Activated CD4-positive, alpha-beta T cell treated with anti-CD3 and anti-CD28 coated beads, Interleukin-2, amount 10 ng/mL, durations not matched to agents 7 days and 5 days (primary cell): ENCODE data around the gene CD38. TPM values are rescaled to one million over a fixed set of nuclear protein-coding genes. Genes with fewer than 3 reads are reported as not detected.

Experiments
- CTCF ChIA-PET: fragments of 350-600 bp; sonication (Branson Sonifier 250); formaldehyde crosslinking; loops from one replicate; lab custom pipeline; 2021; ENCODE audit warnings: antibody characterized with exemption; lab: Charles Lee
- POLR2A ChIA-PET: fragments of 350-600 bp; sonication (Branson Sonifier 250); formaldehyde crosslinking; loops from one replicate; lab custom pipeline; 2021; ENCODE audit warnings: antibody characterized with exemption; lab: Charles Lee
- DNase-seq: peaks from one replicate; pipeline ENCODE4 v3.0.0-alpha.2; 2020
- H3K27ac Mint-ChIP-seq: one replicate; pipeline ENCODE4 v1.8.0; 2021; ENCODE audit warnings: mild to moderate bottlenecking, moderate library complexity, mixed read lengths
- H3K27me3 Mint-ChIP-seq: one replicate; pipeline ENCODE4 v1.8.0; 2021; ENCODE audit warnings: mixed read lengths
- H3K36me3 Mint-ChIP-seq: one replicate; pipeline ENCODE4 v1.8.0; 2021; ENCODE audit warnings: low read depth, mixed read lengths
- H3K4me1 Mint-ChIP-seq: one replicate; pipeline ENCODE4 v1.8.0; 2021; ENCODE audit warnings: mixed read lengths
- H3K4me3 Mint-ChIP-seq: one replicate; pipeline ENCODE4 v1.8.0; 2021; ENCODE audit warnings: mild to moderate bottlenecking, moderate library complexity, mixed read lengths
- H3K9me3 Mint-ChIP-seq: one replicate; pipeline ENCODE4 v1.8.0; 2021; ENCODE audit warnings: mixed read lengths
- total RNA-seq, 2 experiments: library from RNA; stranded (reverse); gene quantifications; one replicate each; pipeline ENCODE4 v1.2.3, GENCODE V29; 2021

The CD38 gene
- total RNA-seq, 2 experiments from 2014 or later, result 87.4 to 95.3 TPM

DNA sequence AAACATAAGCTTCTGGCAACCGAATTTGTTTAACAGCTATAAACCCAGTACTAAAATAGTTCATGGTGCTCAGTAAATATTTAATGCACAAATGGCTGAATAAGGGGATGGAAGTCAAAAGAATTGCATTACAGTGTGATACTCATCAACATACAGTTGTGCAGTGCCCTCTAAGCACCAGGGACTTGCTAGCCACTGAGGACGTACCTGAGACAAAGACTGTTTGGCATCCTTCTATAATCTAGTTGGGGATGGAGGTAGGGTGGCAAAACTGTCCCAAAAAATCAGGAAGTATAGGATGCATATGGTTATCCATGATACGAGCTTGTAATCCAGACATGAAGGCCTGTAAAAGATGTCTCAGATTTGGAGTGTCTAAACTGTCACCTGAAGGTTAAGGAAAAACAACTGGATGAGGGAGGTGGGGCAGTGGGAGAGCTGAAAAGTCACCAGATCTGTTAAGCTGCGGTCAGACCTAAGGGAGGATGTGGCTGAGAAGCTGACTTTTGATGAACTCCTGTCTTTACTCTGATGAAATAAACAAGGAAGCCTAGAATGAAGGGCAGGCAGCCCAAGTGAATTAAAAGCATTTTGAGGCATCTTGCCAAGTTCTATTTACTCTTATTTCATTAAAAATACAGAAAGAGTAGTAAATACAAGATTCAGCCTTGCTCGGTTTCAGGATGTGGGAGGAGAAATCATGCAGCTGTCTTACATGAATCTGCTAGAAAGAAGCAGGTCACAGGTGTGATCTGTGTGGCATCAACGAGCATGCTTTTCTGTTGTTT is 12.0 kb upstream of the CD38 start:
- Mint-ChIP-seq H3K4me3 (peak overlapping the region; percentile 49), H3K36me3 (peaks cover 22% of the 10 kb centered on the region), H3K27me3 (no peaks in the 10 kb centered on the region), H3K9me3 (peaks cover 12% of the 10 kb centered on the region), H3K27ac (peak overlapping the region; percentile 95), H3K4me1 (peaks cover 78% of the 10 kb centered on the region)
- DNase-seq, result peak; percentile 83
- ChIA-PET CTCF (interaction anchor here (0.6 to 10.0 kb wide), 8 partner anchors 9 to 660 kb away, joined by 3 to 86 read pairs (median 3); no protein-coding TSS in a partner anchor), POLR2A (no interaction called here)

- Mint-ChIP-seq H3K27ac (peak overlapping the region; percentile 95), H3K36me3 (peaks cover 22% of the 10 kb centered on the region), H3K27me3 (no peaks in the 10 kb centered on the region), H3K4me3 (peak overlapping the region; percentile 27), H3K4me1 (peaks cover 79% of the 10 kb centered on the region), H3K9me3 (peaks cover 12% of the 10 kb centered on the region)
- POLR2A ChIA-PET, result no interaction called here
- no peak for DNase-seq
- CTCF ChIA-PET, result interaction anchor here (0.6 to 10.0 kb wide), 7 partner anchors 8 to 661 kb away, joined by 3 to 86 read pairs (median 3); no protein-coding TSS in a partner anchor
Observed at GRCh38 chr4:15766821-15767220, 11.3 kb upstream of the CD38 start.

DNA sequence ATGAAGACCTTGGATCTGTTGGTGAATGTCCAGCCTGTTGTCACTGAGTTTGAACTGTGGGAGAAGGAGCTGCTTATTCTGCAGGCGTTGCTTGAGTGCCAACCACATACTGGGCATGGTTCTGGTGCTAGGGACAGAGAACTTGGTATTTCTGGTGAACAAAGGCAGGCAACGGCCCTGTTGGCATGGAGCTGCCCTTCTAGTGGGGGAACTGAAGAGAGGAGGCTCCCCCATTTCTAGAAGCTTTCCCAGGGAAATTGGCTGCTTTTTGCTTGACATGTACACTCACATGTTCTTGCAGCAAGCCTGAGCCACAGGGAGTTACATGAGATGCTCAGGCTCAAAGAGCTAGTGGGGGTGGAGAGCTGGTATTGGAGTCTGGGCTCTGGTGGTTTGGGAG is 8.9 kb upstream of the CD38 start:
- Mint-ChIP-seq H3K4me1 (peaks cover 86% of the 10 kb centered on the region), H3K9me3 (peaks cover 8% of the 10 kb centered on the region), H3K27me3 (peaks cover 3% of the 10 kb centered on the region), H3K36me3 (peaks cover 35% of the 10 kb centered on the region), H3K4me3 (no peak overlapping the region), H3K27ac (no peak overlapping the region)
- ChIA-PET CTCF (interaction anchor here (0.6 to 10.0 kb wide), 4 partner anchors 8 to 16 kb away, joined by 3 to 86 read pairs (median 4); no protein-coding TSS in a partner anchor), POLR2A (interaction anchor here (1.0 kb wide), 1 partner anchor 11 kb away, joined by 3 read pairs; no protein-coding TSS in a partner anchor)
- DNase-seq, result no peak

- peak overlapping the region; percentile 71 for H3K27ac Mint-ChIP-seq
- peak; percentile 47 for DNase-seq
- ChIA-PET CTCF (interaction anchor here (1.3 to 10.0 kb wide), 2 partner anchors 14 to 17 kb away, joined by 3 to 86 read pairs; no protein-coding TSS in a partner anchor), POLR2A (interaction anchor here (0.8 kb wide), 1 partner anchor 8 kb away, joined by 4 read pairs; no protein-coding TSS in a partner anchor)
- peaks cover 16% of the 10 kb centered on the region for H3K27me3 Mint-ChIP-seq
- peaks cover 78% of the 10 kb centered on the region for H3K4me1 Mint-ChIP-seq
- H3K36me3 Mint-ChIP-seq, result peaks cover 39% of the 10 kb centered on the region
- peaks cover 6% of the 10 kb centered on the region for H3K9me3 Mint-ChIP-seq
- peak overlapping the region; percentile 31 for H3K4me3 Mint-ChIP-seq
Observed at GRCh38 chr4:15771216-15772058, 6.7 kb upstream of the CD38 start.

DNA sequence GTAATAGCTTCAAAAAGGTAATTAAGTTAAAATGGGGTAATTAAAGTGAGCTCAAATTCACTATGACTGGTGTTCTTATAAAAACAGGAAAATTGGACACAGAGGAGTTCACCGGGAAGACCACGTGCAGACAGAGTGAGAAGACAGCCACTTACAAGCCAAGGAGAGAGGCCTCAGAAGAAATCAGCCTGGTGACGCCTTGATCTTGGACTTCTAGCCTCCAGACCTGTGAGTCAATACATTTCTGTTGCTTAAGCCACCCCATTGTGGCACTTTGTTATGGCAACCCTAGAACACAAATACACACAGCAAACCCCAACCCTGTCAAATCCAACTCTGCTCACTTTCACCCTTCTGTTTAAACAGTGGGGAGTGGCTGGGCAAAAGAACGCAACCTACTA is 4.1 kb upstream of the CD38 start:
- POLR2A ChIA-PET, result interaction anchor here (0.5 kb wide), 1 partner anchor 17 kb away, joined by 4 read pairs; no protein-coding TSS in a partner anchor
- no peak for DNase-seq
- Mint-ChIP-seq H3K4me1 (peaks cover 78% of the 10 kb centered on the region), H3K9me3 (peaks cover 6% of the 10 kb centered on the region), H3K27ac (no peak overlapping the region), H3K4me3 (no peak overlapping the region), H3K36me3 (peaks cover 36% of the 10 kb centered on the region), H3K27me3 (peaks cover 16% of the 10 kb centered on the region)
- CTCF ChIA-PET, result interaction anchor here (0.8 to 10.0 kb wide), 6 partner anchors 8 to 89 kb away, joined by 3 to 86 read pairs (median 6); no protein-coding TSS in a partner anchor

GRCh38 chr4:15776871-15777648 is 1.1 kb upstream of the CD38 start:
- Mint-ChIP-seq H3K4me1 (peaks cover 77% of the 10 kb centered on the region), H3K27me3 (peaks cover 16% of the 10 kb centered on the region), H3K9me3 (peaks cover 6% of the 10 kb centered on the region), H3K27ac (no peak overlapping the region), H3K4me3 (peak overlapping the region; percentile 85), H3K36me3 (peaks cover 60% of the 10 kb centered on the region)
- no peak for DNase-seq
- CTCF ChIA-PET, result interaction anchor here (0.7 to 1.5 kb wide), 5 partner anchors 11 to 36 kb away, joined by 3 read pairs; no protein-coding TSS in a partner anchor
- POLR2A ChIA-PET, result no interaction called here

- Mint-ChIP-seq H3K4me1 (peaks cover 77% of the 10 kb centered on the region), H3K27me3 (peaks cover 16% of the 10 kb centered on the region), H3K27ac (peak overlapping the region; percentile 91), H3K36me3 (peaks cover 60% of the 10 kb centered on the region), H3K4me3 (peak overlapping the region; percentile 85), H3K9me3 (peaks cover 6% of the 10 kb centered on the region)
- DNase-seq, result no peak
- CTCF ChIA-PET, result interaction anchor here (1.0 to 1.5 kb wide), 3 partner anchors 23 to 45 kb away, joined by 3 to 4 read pairs (median 3); no protein-coding TSS in a partner anchor
- POLR2A ChIA-PET, result no interaction called here
Observed at GRCh38 chr4:15777697-15778288, 335 bp upstream of the CD38 start.

DNA sequence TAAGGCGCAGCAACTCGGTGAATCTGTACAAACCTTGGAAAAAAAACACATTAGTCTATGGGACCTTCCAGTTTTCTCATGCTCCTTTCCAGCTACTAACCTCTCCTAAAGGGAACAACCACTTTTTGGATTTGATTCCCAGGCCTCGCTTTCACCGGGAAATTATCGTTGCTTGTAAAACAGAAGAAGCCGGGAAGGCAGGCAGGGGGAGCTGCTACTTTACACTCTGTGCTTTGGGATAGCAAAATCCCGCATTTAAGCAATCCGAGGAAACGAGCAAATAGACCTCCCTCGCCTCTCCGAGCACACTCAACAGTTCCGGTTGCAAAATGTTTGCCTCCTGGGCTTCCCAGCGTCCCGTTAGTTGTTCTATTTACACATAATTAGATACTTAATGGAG is 1.2 kb downstream of the CD38 start:
- Mint-ChIP-seq H3K27ac (peak overlapping the region; percentile 82), H3K27me3 (peaks cover 12% of the 10 kb centered on the region), H3K9me3 (peaks cover 7% of the 10 kb centered on the region), H3K4me1 (peaks cover 80% of the 10 kb centered on the region), H3K4me3 (peak overlapping the region; percentile 85), H3K36me3 (peaks cover 65% of the 10 kb centered on the region)
- POLR2A ChIA-PET, result interaction anchor here (0.6 to 1.1 kb wide), 3 partner anchors 8 to 26 kb away, joined by 3 to 4 read pairs (median 3); no protein-coding TSS in a partner anchor
- CTCF ChIA-PET, result interaction anchor here (0.7 to 2.0 kb wide), 7 partner anchors 10 to 46 kb away, joined by 3 to 5 read pairs (median 3); no protein-coding TSS in a partner anchor
- no peak for DNase-seq

GRCh38 chr4:15779809-15780208 is 1.7 kb downstream of the CD38 start:
- peak overlapping the region; percentile 85 for H3K4me3 Mint-ChIP-seq
- H3K27ac Mint-ChIP-seq, result peak overlapping the region; percentile 82
- CTCF ChIA-PET, result interaction anchor here (0.6 to 2.0 kb wide), 6 partner anchors 9 to 38 kb away, joined by 3 to 5 read pairs (median 3); no protein-coding TSS in a partner anchor
- DNase-seq, result no peak
- peaks cover 81% of the 10 kb centered on the region for H3K4me1 Mint-ChIP-seq
- POLR2A ChIA-PET, result interaction anchor here (0.6 to 1.1 kb wide), 3 partner anchors 8 to 26 kb away, joined by 3 to 4 read pairs (median 3); no protein-coding TSS in a partner anchor
- peaks cover 9% of the 10 kb centered on the region for H3K27me3 Mint-ChIP-seq
- H3K36me3 Mint-ChIP-seq, result peaks cover 67% of the 10 kb centered on the region
- peaks cover 7% of the 10 kb centered on the region for H3K9me3 Mint-ChIP-seq

DNA sequence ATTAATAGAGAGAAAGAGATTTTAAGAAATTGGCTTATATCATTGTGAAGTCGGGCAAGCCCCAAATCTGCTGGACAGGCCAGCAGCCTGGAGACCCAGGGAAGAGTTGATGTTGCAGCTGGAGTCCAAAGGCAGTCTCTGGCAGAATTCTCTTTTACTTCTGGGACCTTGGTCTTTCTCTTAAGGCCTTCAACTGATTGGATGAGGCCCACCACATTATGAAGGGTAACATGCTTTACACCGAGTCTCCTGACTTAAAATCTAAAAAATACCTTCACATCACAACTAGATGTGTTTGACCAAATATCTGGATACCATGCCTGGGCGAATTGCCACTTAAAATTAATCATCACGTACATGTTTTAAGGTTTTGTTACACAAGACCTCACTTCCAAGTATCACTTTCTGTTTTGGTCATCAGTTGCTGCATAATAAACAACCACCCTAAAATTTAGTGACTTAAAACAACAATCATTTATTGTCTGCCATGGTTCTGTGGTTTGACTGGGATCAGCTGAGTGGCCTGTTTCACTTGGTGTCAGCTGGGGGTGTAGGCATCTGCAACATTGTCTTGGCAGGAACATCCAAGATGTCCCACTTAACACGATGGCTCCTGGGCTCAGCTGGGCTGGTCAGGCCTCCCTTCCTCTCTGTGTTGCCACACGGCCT is 3.4 kb downstream of the CD38 start:
- POLR2A ChIA-PET, result no interaction called here
- DNase-seq, result peak; percentile 48
- Mint-ChIP-seq H3K36me3 (peaks cover 75% of the 10 kb centered on the region), H3K4me1 (peaks cover 80% of the 10 kb centered on the region), H3K4me3 (peak overlapping the region; percentile 85), H3K27me3 (no peaks in the 10 kb centered on the region), H3K9me3 (peaks cover 13% of the 10 kb centered on the region), H3K27ac (peak overlapping the region; percentile 73)
- CTCF ChIA-PET, result interaction anchor here (0.9 to 1.6 kb wide), 4 partner anchors 12 to 49 kb away, joined by 3 to 4 read pairs (median 3); no protein-coding TSS in a partner anchor
